ENCODE measurements around the gene AKAP17A.
"Not testable (repeated sequence)": the region's sequence is repeated elsewhere in the genome, so short reads cannot be mapped to it uniquely, and the experiment has no call there.

AKAP17A gene

GRCh38 chrX:1601768-1602085, 10.3 kb downstream of the AKAP17A start:
- DNase-seq (ENCODE audit: low read depth in 2 of 3, low spot score in 1 of 3) = no peak

DNA sequence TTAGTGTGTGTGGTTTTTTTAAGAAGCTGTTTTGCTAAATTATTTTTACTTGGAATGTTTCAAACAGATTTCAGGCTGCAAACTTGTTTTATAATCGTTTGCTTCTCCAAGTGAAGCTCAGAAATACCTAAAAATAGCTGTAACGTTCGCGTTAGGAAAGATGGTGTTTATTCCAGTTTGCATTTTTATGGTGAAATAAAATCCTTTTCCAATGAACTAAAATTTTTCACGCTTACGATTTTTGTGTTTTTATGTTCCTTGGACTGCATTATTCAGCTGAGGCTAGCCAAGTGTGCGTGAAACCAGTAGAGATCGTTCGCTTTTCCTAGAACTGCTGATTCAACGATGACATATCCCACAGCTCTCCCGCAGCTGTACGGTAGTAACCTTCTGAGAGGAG, 10.9 kb downstream of the AKAP17A start:
- no peak for DNase-seq (ENCODE audit: low read depth in 2 of 3, low spot score in 1 of 3)

- no peak for DNase-seq (ENCODE audit: low read depth in 2 of 3, low spot score in 1 of 3)
These were observed 15.1 kb downstream of the AKAP17A start for GRCh38 chrX:1606496-1606895.

GRCh38 chrX:1609311-1609710, 17.9 kb downstream of the AKAP17A start:
- no peak for DNase-seq (ENCODE audit: low read depth in 2 of 3, low spot score in 1 of 3)

- no peak for DNase-seq (ENCODE audit: low read depth in 2 of 3, low spot score in 1 of 3)
These were observed 18.4 kb downstream of the AKAP17A start for GRCh38 chrX:1609762-1610161.

DNA sequence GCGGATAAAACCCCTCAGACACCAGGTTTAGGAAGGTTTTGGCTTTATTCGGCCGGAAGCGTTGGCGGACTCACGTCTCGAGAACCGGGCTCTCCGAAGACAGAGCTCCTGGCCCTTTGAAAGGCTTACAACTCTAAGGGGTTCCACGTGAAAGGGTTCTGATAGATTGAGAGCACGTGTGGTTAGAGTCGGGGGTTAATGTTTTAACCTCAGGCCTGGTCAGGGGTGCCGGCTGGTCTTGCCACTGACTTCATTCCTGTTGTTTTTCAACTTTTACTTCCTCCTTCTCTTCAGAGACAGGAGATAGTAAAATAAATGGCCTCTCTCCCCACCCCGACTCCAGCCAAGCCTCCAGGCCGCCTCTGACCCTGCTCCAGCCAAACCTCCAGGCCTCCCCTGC, 18.8 kb downstream of the AKAP17A start:
- DNase-seq (ENCODE audit: low read depth in 2 of 3, low spot score in 1 of 3) = no peak

DNA sequence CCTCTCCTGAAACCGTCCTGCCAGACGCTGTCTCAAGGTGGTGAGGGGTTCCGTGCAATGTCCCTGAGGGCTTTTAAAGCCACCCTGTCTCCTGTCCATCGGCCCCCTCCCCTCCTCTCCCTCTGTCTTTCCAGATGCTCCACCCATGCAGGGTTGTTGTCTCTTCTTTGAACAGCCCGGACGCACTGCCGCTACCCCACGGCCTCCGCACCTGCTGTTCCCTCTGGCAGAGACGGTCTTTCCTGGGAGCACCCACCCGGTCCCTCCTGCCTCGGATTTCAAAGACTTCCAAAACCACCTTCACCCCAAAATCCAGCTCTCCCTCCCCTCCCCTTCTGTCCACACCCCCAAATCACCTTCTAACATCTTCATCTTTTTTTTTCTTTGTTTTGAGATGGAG, 19.3 kb downstream of the AKAP17A start:
- no peak for DNase-seq (ENCODE audit: low read depth in 2 of 3, low spot score in 1 of 3)

DNA sequence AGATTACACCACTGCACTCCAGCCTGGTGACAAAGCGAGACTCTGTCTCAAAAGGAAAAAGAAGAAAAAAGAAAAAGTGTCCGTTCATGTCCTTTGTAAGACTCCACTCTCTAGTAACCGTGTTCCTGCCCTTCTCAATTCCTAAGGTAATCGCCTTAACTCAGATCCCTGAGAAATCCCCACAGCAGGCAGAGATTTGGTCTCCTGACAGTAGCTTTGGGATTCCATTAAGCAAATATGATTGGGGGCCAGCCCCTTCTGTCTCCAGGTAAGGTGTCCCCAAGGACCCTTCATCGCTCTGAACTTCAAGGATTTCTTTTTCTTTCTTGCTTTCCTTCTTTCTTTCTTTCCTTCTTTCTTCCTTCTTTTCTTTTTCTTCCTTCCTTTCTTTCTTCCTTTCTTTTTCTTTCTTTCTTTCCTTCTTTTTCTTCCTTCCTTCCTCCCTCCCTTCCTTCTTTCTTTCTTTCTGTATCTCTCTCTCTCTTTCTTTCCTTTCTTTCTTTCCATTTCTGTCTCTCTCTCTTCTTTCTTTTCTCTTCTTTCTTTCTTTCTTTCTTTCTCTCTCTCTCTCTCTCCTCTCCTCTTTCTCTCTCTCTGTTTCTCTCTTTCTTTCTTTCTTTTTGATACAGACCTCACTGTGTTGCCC, 21.4 kb downstream of the AKAP17A start:
- no peak for DNase-seq (ENCODE audit: low read depth in 2 of 3, low spot score in 1 of 3)

GRCh38 chrX:1614927-1615326, 23.5 kb downstream of the AKAP17A start, which contains the start of gene ASMT:
ASMT (plus strand) TSS chrX:1615059; CDS start chrX:1615200, 141 bp downstream.
- DNase-seq (ENCODE audit: low read depth in 2 of 3, low spot score in 1 of 3) = no peak

DNA sequence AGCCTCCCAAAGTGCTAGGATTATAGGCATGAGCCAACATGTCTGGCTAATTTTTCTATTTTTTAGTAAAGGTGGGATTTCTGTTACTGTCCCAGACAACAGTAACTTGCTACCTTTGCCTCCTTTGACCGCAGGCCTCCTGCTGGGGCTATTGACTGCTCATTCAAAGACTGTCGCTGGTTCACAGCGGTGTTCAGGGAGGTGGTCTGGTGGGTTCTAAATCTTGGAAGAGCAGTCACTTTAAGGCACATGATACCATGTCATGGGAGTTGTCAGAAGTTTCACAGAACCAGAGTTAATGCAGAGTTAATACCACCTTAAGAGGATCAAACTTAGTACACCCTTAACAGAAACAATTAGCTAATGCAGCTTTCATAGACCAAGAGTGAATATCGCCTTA, 27.3 kb downstream of the AKAP17A start:
- DNase-seq (ENCODE audit: low read depth in 2 of 3, low spot score in 1 of 3) = no peak

GRCh38 chrX:1623691-1624090, 32.3 kb downstream of the AKAP17A start:
- no peak for DNase-seq (ENCODE audit: low read depth in 2 of 3, low spot score in 1 of 3)

- DNase-seq (ENCODE audit: low read depth in 2 of 3, low spot score in 1 of 3) = not testable (repeated sequence)
These were observed 32.9 kb downstream of the AKAP17A start for GRCh38 chrX:1624158-1624860.

DNA sequence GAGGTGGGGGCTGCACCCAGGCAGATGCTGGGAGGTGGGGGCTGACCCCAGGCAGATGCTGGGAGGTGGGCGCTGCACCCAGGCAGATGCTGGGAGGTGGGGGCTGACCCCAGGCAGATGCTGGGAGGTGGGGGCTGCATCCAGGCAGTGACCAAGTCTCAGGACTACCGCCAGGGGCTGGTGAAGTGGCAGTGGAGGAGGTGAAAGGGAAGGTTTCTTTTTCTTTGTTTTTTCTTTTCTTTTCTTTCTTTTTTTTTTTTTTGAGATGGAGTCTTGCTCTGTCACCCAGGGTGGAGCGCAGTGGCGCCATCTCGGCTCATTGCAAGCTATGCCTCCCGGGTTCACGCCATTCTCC, 33.4 kb downstream of the AKAP17A start:
- not testable (repeated sequence) for DNase-seq (ENCODE audit: low read depth in 2 of 3, low spot score in 1 of 3)

GRCh38 chrX:1629244-1629643, 37.8 kb downstream of the AKAP17A start:
- no peak for DNase-seq (ENCODE audit: low read depth in 2 of 3, low spot score in 1 of 3)

- DNase-seq (ENCODE audit: low read depth in 2 of 3, low spot score in 1 of 3) = no peak
These were observed 54.6 kb downstream of the AKAP17A start for GRCh38 chrX:1646009-1646408.

DNA sequence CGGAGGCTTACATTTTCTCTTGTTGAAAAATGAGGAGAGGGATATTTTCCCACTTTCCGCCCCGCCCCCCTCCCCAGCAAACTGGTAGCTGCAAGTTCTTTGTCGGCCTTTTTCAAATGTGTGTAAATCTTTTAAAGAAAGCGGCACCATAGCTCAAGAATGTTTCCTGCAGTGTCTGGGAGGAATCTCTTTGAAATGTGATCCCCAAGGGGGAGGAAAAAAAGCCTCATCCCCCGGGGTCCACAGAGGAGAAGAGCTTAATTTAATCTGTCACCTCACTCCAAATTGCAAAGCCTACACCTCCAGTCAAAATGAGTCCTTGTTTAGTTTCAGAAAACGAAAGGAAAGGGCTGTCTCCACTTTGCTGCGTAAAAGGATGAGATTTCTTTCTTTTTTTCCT, 58.2 kb downstream of the AKAP17A start:
- no peak for DNase-seq (ENCODE audit: low read depth in 2 of 3, low spot score in 1 of 3)
